ENCODE results near the gene CCDC197.

DNA sequence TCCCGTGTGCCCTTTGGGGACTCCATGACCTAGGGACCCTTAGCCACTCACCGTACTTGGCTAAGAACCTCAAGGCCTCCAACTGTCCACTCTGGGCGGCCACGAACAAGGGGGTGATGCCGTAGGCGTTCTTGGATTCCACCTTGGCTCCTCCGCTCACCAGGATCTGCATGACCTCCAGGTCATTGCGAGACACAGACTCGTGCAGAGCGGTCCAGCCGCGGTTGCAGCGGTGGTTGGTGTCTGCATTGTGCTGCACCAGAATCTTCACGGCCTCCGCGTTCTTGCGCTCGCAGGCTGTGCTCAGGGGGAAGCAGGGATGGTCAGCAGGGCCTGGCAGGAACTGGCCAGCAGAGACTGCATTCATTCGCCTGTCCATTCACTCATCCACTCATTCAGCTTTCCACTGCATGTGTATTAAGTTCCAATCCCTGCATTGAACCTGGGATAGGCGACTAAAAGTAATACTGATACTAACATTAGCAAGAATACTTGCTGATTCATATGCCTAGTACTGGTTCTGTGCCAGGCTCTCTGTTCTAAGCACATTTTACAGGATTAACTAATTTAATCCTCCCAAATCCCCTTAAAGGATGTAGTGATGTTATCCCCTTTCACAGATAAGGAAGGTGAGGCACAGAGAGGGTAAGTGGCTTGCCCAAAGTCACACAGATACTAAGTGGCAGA is 46.0 kb upstream of the CCDC197 start:
- TF ChIP-seq, protein P1, sequence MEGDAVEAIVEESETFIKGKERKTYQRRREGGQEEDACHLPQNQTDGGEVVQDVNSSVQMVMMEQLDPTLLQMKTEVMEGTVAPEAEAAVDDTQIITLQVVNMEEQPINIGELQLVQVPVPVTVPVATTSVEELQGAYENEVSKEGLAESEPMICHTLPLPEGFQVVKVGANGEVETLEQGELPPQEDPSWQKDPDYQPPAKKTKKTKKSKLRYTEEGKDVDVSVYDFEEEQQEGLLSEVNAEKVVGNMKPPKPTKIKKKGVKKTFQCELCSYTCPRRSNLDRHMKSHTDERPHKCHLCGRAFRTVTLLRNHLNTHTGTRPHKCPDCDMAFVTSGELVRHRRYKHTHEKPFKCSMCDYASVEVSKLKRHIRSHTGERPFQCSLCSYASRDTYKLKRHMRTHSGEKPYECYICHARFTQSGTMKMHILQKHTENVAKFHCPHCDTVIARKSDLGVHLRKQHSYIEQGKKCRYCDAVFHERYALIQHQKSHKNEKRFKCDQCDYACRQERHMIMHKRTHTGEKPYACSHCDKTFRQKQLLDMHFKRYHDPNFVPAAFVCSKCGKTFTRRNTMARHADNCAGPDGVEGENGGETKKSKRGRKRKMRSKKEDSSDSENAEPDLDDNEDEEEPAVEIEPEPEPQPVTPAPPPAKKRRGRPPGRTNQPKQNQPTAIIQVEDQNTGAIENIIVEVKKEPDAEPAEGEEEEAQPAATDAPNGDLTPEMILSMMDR (IDR thresholded peaks at IDR 0.05): no peak
- TF ChIP-seq POLR2A (IDR thresholded peaks at IDR 0.05): no peak
- no peak for TF ChIP-seq EP300 (IDR thresholded peaks at IDR 0.05)

Data from ovary (tissue), 3 donors.